Measurements from ENCODE around the gene MACROH2A2. TPM values are rescaled to one million over a fixed set of nuclear protein-coding genes. Genes with fewer than 3 reads are reported as not detected.

The MACROH2A2 gene
- total RNA-seq, 1 experiment from 2014 or later, result 11.3 TPM

DNA sequence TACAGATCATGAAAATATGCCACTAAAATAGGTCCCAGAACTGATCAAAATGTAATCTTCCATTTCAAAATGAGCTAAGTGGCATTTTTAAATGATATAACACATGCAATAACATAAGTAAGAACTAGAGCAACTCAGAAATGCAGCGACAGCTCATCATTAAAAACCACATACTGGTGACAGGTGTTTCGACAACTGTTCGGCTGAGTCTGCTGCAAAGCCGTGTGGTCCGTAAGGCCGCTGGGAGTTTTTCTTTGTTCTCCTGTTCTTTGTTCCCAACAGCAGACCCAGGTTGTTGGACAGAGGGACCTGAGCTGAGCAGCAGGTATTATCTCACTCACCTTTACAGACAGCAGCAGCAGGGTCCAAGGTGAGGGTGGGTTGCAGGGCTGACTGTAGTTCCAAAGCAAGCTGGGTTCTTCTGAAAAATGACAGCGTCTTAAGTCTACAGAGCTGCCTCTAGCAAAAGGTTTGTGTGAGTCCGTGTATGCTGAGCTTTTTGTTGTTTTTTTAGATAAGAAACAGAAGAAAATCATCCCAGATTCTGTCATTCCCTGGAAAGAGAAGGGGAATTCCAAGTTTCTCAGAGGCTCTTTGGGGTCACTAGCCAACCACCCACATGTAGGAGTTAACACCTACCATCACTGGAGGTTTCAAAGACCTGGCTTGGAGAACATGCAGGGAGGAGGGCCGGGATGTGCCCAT, 45.4 kb upstream of the MACROH2A2 start:
- no peak overlapping the region for H3K27ac ChIP-seq (ENCODE audit: insufficient read length, low read depth, low read length)
- H3K79me2 ChIP-seq (ENCODE audit: insufficient read depth, low read length), result no peaks in the 10 kb centered on the region
- H4K20me1 ChIP-seq (ENCODE audit: control insufficient read depth, insufficient read depth, insufficient read length), result no peaks in the 10 kb centered on the region
- Mint-ChIP-seq H3K36me3 (ENCODE audit: insufficient read depth in 1 of 3, low read depth in 3 of 3) (no peaks in the 10 kb centered on the region), H3K27ac (no peak overlapping the region), H3K27me3 (ENCODE audit: low read depth) (peaks cover 57% of the 10 kb centered on the region), H3K4me3 (no peak overlapping the region), H3K9me3 (no peaks in the 10 kb centered on the region; a peak in 2 of 5 replicates), H3K4me1 (0 out of 4 replicates have a peak, but pooled peaks cover 0 to 2% of the 10 kb centered on the region in 2 experiments)
- no peak overlapping the region for H2BK12ac ChIP-seq (ENCODE audit: insufficient read length, low read depth, low read length)
- no CpG with 5 or more reads among the region's 9 CpGs for WGBS (ENCODE audit: extremely low coverage, insufficient read length, low lambda C conversion rate)
- H2AK5ac ChIP-seq (ENCODE audit: insufficient read length, low read length), result no peak overlapping the region
- H3K79me1 ChIP-seq (ENCODE audit: insufficient read depth, low read depth, low read length, poor library complexity, severe bottlenecking), result no peaks in the 10 kb centered on the region
- H4K8ac ChIP-seq (replicated peaks; ENCODE audit: insufficient read length, low read depth, low read length), result no peak overlapping the region
- no peak overlapping the region for H3T11ph ChIP-seq (ENCODE audit: low read length)
- no peak overlapping the region for H2AFZ ChIP-seq (ENCODE audit: low read length)
- no peak overlapping the region for H2BK20ac ChIP-seq (ENCODE audit: low read depth, low read length, poor library complexity, severe bottlenecking)
- H3K9ac ChIP-seq (ENCODE audit: extremely low read depth, insufficient read length, low read length), result no peak overlapping the region
- TF ChIP-seq, protein P1, sequence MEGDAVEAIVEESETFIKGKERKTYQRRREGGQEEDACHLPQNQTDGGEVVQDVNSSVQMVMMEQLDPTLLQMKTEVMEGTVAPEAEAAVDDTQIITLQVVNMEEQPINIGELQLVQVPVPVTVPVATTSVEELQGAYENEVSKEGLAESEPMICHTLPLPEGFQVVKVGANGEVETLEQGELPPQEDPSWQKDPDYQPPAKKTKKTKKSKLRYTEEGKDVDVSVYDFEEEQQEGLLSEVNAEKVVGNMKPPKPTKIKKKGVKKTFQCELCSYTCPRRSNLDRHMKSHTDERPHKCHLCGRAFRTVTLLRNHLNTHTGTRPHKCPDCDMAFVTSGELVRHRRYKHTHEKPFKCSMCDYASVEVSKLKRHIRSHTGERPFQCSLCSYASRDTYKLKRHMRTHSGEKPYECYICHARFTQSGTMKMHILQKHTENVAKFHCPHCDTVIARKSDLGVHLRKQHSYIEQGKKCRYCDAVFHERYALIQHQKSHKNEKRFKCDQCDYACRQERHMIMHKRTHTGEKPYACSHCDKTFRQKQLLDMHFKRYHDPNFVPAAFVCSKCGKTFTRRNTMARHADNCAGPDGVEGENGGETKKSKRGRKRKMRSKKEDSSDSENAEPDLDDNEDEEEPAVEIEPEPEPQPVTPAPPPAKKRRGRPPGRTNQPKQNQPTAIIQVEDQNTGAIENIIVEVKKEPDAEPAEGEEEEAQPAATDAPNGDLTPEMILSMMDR (conservative IDR thresholded peaks at IDR 0.05), result no peak
- H3K14ac ChIP-seq (ENCODE audit: insufficient read depth, low read length), result no peak overlapping the region
- H3K27me3 ChIP-seq (ENCODE audit: insufficient read depth, low read length), result no peaks in the 10 kb centered on the region
- H3K4me2 ChIP-seq (ENCODE audit: insufficient read depth, insufficient read length, low read length), result no peak overlapping the region
- no peak overlapping the region for H4K5ac ChIP-seq (ENCODE audit: insufficient read length, low read depth, low read length)
- H3K23me2 ChIP-seq (ENCODE audit: insufficient read length, low read depth, low read length, poor library complexity, severe bottlenecking), result no peaks in the 10 kb centered on the region
- H3K23ac ChIP-seq (ENCODE audit: insufficient read length, low read depth, low read length), result no peak overlapping the region
- no peak overlapping the region for H3K18ac ChIP-seq (ENCODE audit: insufficient read length, low read depth, low read length)
- no peak overlapping the region for H2BK15ac ChIP-seq (ENCODE audit: low read depth, low read length)
- no peak overlapping the region for H3K56ac ChIP-seq (ENCODE audit: insufficient read length, low read depth, low read length)
- H2BK120ac ChIP-seq (ENCODE audit: low read depth, low read length, poor library complexity, severe bottlenecking), result no peak overlapping the region
- no peaks in the 10 kb centered on the region for H3K4me1 ChIP-seq (ENCODE audit: insufficient read depth, low read length)
- DNase-seq, result no peak
- H3K9me3 ChIP-seq (ENCODE audit: control insufficient read depth, low read depth, low read length), result no peaks in the 10 kb centered on the region
- no peak overlapping the region for H4K91ac ChIP-seq (ENCODE audit: insufficient read length, low read depth, low read length)
- H3K4ac ChIP-seq (ENCODE audit: low read depth, low read length), result no peak overlapping the region
- no peak overlapping the region for H2BK5ac ChIP-seq (ENCODE audit: insufficient read length, low read length)

All from H9 (cell line).